Activated gamma-delta T cell (primary cell): ENCODE results near the gene RFTN1.

ENCODE experiments used
- DNase-seq: peaks from one replicate; lab custom pipeline; 2025; lab: John Stamatoyannopoulos, UW
- total RNA-seq, 2 donors: gene quantifications; one replicate each; lab custom pipeline; 2026; lab: John Stamatoyannopoulos, UW

RFTN1 gene, protein sequence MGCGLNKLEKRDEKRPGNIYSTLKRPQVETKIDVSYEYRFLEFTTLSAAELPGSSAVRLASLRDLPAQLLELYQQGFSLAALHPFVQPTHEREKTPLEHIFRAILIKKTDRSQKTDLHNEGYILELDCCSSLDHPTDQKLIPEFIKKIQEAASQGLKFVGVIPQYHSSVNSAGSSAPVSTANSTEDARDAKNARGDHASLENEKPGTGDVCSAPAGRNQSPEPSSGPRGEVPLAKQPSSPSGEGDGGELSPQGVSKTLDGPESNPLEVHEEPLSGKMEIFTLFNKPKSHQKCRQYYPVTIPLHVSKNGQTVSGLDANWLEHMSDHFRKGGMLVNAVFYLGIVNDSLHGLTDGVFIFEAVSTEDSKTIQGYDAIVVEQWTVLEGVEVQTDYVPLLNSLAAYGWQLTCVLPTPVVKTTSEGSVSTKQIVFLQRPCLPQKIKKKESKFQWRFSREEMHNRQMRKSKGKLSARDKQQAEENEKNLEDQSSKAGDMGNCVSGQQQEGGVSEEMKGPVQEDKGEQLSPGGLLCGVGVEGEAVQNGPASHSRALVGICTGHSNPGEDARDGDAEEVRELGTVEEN
- 133 to 184 reads per million in 2 donors for total RNA-seq

DNA sequence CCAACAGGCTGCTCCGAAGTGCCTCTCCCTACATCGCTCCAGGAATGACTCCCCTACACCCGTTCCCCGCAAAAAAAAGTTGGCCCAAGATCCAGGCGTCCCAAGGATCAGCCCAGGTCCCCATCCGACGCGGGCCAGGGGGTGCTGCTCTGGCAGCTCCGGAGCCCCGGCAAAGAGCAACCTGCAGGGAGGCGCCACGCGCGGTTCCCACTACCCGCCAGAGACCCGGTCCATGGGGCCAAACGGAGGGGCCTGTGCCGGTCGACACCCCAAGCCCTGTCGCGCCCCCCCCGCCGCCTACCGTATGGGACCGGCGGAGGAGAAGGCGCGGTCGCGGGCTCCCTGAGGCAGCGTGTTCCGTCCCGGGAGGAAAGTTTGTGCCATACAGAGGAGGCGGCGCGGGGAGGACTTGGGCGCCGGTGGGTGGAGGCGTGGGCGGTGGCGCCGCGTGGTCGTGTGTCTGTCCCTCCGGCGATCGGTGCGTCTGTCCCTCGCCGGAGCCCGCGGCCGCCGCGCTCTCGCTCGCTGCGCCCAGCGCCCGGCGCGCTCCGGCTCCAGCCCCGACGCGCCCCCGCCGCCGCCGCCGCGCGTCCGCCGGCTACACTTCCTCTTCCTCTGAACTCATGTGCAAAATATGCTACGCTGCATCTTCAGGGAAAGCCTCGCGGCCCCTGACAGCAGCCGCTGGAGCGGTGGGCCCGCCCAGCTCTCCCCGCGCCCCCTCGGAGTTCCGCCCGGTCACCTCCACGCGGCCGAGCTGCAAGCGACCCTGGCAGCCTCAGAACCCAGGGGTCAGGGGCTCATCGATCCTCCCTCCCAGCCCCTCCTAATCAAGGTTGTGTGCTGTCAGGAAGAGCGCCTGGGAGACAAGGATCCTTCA is at the start of gene RFTN1:
Gene RFTN1 (minus strand): TSS at position 559 of the 880 bp plus-strand sequence. CDS start 19,830 bp downstream, outside the sequence.
- peak; percentile 26 for DNase-seq

DNA sequence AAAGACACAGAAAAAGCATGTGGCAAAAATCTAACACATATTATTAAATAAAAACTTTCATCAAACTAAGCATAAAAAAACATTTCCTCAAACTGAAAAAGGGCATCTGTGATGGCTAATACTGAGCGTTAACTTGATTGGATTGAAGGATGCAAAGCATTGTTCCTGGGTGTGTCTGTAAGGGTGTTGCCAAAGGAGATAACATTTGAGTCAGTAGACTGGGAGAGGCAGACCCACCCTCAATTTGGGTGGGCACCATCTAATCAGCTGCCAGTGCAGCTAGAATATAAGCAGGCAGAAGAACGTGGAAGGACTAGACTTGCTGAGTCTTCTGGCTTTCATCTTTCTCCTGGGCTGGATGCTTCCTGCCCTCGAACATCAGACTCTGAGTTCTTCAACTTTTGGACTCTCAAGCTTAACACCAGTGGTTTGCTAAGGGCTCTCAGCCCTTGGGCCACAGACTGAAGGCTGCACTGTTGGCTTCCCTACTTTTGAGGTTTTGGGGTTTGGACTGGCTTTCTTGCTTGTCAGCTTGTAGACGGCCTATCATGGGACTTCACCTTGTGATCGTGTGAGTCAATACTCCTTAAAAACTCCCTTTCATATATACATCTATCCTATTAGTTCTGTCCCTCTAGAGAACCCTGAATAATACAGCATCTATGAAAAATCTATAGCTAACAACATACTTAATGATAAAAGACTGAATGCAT is 46.3 kb upstream of the RFTN1 start:
- DNase-seq: no peak

DNA sequence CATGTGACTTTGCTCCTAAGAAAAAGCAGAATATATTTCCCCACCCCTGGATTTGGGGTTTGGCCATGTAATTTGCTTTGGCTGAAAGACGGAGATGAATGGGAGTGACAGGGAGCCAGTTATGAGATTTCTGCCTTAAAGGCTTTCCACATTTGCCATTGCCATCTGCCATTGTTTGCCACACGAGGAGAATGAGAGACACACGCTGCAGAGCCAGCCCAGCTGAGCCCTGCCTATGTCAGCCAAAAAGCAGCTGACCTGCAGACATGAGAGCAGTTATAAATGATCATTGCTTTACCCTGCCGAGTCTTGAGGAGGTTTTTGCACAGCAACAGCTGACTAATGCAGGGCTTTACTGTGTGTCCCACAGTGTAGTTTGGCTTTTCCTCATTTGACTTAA is 40.6 kb upstream of the RFTN1 start:
- DNase-seq: no peak

DNA sequence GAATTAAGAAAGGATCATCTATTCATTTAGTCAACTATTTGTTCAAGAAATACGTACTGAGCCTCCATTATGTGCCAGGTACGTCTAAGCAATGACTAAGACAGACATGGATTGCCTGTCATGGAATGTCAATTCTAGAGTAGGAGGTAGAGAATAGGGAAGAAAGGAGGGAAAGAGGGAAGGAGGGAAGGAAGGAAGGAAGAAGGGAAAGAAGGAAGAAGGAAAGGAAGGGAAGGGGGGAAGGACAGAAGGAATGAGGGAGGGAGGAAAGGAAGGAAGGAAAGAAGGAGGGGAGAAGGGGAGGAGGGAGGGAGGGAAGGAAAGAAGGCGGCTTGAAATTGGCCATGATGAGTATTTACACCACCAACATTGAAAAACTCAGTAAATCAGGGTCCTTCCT is 39.3 kb upstream of the RFTN1 start:
- DNase-seq: no peak

DNA sequence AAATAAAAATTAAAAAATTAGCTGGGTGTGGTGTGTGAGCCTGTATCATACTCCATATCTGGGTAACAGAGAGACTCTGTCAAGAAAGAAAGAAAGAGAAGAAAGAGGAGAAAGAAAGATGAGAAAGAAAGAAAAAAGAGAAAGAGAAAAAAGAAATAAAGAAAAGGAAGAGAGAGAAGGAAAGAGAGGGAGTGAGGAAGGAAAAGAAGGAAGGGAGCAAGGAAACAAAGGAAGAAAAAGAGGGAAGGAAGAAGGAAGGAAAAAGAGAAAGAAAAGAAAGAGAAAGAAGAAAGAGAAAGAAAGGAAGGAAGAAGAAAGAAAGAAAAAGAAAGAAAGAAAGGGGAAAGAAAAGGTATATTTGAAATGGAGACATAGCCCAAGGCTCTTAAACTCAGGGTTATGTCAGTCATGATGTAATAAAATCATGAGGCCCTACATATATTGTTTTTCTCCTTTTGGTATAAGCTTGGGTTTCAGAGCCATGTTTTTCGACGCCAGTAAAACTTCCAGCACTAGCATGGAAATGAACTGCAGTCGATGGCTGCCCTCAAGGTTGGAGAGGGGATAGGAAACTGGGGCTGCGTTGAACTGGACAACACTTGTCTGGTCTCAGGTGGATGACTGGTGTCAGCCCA is 38.0 kb upstream of the RFTN1 start:
- DNase-seq: no peak

DNA sequence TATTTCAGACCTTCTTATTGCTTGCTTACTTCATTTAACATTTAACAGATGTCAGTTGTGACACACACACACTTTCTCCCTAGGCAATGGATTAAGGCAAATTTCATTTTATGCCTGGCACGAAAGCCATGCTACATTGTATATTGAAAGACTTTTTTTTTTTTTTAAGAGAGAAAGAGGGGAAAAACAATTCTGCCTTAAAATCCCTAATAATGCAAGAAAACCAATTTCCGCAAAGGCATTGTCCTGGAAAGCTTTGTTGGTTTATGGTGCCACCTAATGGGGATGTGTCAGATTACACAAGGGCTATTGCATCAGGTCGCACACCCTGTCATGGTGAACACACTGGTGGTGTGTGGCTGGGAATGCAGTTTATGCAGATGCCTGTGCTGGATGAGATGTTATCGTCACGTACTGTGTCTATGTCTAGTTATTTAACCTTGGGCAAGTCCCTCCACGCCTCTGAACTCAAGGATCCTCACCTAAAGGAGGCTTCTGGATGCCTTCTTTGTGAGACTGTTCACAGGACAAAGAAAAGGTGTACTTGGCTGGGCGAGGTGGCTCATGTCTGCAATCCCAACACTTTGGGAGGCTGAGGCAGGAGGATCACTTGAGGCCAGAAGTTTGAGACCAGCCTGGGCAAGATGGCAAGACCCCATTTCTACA is 37.3 kb upstream of the RFTN1 start:
- no peak for DNase-seq

DNA sequence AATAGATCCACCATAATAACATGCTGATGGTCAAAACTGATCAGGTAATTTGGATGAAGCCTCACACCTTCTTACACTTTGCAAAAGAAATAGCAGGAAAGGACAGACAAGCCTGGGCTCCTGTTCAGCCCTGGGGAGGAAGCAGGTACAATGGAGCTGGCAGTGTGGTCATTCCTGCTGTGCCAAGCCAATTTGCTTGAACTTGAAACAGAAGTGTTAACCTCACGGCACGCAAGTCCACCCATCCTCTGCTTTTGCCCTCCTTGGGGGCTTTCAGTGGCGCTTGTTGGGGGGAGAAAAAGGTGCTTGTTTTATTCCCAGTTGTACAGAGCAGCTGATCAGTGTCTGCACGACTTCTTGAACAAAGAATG is 36.8 kb upstream of the RFTN1 start:
- DNase-seq: no peak

DNA sequence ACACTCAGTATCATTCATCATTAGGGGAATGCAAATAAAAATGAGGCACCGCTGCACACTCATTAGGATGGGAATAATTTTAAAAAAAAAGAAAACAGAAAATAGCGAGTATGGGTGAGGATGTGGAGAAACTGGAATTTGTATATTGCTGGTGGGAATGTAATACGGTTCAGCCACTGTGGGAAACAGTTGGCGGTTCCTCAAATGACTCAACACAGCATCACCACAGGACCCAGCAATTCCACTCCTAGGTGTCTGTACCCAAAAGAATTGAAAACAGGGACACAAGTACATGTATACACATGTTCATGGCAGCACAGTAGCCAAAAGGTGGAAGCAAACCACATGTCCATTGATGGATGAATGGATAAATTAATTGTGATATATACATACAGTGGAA is 35.2 kb upstream of the RFTN1 start:
- DNase-seq: no peak

DNA sequence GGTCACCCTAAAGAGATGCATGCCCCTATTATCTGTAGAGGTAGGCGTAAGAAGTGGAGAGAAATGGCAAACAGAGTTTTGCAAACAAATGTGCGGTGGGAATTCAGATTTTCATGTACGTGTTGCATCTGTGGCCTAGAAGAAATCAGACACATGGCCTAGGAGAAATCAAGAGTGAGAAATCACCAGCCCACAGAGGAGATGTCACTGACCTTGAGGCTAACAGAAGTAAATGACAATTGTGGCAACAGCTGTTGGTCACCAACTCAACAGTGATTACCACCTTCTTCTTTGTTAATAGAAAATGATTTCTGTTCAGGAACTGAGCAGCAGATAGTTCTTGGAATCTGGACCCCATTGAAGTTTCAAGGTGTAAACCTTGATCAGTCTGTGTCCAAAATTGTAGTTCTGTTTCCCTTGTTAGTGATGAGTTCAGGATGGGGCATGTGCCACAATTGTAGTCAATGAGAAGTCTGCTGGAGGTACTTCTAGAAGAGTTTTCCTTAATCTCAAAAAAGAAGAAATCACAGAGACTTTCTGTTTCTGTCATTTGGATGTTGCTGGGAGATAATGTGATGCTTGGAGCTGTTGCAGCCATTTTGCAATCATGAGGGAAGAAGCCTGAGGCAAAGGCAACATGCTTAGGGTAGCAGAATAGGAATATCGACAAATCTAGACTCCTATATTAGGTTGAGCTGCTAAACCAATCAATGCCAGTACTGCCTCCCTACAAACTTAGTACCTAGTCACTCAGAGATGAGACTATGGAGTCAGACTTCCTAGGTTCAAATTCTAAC is 34.3 kb upstream of the RFTN1 start:
- DNase-seq: no peak

DNA sequence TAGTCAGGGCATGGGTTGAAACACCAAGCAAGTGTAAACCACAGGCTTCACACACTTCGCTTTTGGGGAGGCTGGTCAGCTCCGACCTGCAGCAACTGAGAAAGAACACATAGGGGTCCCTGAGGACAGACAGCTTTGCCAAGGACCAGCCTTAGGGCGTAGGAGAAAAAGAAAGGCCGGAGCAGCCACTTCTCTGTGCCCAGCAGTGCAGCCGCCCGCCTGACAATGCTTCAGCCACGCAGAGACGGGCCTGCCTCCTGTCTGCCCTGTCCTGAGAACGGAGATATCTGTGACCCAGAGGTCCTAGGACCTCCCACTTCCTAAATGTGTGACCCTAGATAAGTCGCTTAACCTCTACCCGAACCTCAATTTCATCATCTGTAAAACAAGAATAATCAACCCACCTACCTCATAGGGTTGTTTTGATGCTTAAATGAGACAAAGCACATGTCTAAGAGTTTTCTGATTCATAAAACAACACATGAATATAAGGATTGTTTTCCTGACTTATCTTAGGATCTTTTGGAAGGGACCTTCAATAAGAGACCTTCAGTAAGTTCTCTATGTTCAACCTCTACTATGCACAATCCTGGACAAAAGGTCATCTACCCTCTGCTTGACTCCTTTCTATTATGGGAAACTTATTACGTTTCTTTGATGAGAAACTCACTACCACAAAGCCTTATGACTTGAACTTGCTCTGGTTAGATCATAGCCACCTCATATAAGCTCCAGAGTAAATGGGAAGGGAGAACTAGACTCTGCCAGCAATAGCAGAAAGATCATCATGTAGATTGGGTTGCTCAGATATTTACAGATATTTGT is 32.9 kb upstream of the RFTN1 start:
- DNase-seq: no peak

DNA sequence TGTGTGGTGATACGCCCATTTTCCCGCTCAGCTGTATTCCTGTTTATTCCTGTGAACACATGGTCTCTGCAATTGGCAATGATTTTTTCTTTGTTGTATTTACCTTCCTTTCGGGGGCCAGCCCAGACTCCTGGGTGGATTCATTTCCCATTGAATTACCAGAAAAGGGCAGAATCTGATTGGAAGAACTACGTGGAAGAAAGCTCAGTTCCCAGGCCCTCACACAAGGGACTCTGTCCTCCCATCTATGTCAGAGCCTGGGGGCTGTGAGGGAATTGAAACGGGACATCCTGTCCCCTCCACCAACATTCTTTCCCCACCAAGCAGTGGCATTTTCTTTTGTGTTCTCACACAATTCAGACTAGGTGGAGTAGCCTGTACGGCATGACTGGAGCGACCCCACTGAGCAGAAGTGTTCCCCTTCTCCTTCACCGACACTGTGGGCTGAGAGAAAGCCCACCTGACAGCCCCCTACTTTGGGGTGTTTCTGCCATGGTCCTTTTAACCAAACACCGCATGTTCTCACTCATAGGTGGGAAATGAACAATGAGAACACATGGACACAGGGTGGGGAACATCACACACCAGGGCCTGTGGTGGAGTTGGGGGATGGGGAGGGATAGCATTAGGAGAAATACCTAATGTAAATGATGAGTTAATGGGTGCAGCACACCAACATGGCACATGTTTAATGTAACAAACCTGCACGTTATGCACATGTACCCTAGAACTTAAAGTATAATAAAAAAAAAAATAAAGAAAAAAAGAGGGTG is 32.1 kb upstream of the RFTN1 start:
- no peak for DNase-seq

DNA sequence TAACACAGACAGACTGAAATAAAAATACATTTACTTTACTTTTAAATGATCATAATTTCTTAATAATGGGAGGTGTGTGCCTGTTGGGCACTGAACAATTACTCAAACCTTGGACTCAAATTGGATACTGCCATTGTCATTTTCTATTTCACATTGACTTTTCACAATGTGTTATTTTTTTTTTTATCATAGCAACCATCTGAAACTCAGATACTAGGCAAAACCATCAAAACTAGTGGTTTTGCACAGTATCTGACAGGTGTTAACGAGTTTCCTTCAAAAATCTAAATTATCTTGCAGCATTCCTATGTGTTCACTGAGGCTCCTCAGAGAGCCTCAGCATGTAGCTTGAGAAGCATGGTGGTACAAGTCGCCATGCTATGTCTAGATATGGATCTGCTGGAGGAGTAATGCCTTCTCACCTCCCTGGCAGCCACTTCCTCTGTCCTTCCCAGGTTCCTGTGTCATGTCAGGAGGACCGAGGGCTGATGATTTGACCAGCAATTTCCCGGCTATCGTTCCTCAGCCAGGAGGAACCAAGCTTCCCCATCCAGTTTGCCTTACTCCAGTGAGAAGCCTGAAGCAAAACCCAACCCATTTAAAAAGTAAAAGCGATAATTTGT is 29.9 kb upstream of the RFTN1 start:
- no peak for DNase-seq

DNA sequence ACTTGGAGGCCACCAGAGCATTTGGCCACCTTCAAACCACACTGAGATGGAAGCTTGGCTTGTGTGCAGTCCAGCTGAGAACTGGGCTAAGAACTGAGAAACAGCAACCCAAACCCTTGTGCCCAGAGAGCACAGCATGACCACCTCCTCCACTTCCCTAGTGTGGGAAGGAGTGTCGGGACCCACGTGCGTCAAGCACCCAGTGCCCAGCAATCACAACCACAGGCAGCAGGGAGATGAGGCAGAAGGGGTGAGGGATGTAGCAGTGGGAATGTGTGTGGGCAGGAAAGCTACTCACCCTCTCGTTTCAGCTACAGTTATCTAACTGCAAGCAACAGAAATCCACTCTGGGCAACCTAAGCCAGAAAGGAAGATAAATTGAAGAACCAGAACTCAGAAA is 25.0 kb upstream of the RFTN1 start:
- DNase-seq: no peak

DNA sequence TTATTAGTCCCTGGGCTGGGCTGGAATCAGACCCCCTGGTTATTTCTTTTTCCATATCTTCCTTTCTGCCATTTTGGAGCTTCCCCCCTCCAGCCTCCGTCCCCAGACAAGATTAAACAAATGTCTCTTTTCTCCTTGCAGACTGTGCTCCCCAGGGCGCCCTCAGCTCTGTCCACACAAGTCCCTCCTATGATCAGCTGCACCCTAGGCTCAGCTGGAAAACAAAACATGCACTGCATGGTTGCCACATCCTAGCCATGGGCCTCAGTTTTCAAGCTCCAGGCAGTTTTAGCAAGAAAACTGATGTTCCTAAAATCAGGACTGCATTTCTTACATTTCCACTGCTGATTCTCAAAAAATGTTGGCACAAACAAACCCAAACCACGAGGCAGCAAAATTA is 23.5 kb upstream of the RFTN1 start:
- DNase-seq: no peak

DNA sequence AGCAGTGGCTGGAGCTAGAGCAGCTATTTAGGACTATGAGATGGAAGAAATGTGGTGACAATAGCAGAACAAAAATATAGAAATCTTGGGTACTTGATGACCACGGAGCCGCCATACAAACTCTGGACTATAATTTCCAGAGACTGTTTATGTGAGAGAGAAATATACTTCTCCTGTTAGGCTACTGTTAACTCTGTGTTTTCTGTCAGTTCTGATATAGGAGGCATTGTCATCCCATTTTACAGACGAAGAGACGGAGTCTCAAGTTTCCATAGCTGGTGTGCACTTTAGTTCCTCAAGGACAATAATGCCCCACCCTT is 22.8 kb upstream of the RFTN1 start:
- DNase-seq: no peak

DNA sequence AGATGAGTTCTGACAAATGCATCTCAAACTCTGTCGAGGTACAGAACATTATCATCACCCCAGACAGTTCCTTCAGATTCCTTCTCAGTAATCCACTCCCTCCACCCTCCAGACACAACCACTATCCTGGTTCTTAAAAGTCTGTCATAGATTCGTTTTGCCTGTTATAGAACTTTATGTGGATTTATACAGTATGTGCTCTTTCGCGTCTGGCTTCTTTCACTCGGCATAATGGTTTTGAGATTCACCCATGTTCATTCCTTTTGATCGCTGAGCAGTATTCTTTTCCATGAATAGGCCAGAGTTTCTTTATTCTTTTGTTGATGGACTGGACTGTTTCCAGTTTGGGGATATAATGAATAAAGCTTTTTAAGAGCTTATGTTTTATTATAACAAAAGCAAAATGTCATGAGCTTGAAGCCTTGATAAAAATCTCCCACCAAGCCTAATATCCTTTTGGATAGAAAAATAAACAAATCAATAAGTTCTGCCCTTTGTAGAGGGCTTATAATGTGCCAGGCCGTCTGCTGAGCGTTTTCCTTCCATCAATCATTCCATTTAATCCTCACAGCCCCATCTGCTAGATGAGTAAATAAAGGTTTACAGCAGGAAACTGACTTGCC is 21.3 kb upstream of the RFTN1 start:
- no peak for DNase-seq

DNA sequence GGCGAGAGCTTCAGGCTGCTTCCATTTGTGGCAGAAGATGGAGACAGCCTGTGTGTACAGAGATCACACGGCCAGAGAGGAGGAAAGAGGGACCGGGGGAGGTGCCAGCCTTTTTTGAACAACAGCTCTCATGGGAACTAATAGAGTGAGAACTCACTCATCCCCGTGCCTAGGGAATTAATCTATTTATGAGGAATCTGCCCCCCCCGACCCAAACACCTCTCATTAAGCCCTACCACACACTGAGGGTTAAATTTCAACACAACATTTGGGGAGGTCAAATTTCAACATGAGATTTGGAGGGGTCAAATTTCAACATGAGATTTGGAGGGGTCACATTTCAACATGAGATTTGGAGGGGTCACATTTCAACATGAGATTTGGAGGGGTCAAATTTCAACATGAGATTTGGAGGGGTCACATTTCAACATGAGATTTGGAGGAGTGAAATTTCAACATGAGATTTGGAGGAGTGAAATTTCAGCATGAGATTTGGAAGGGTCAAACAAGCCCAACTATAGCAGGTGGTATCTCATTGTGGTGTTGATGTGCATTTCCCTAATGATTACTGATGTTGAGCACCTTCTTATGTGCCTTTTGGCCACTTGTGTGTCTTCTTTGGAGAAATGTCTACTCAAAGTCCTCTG is 20.6 kb upstream of the RFTN1 start:
- DNase-seq: no peak
